Stimulated activated memory B cell treated with anti-CD40 and anti-IgM and Interleukin-4, amounts not matched to agents 10 μg/mL and 1 μg/mL and 100 μg/mL, for 72 hours (primary cell): Measurements from ENCODE around the gene POMT1.

Experiments used
- ATAC-seq: fragments of 150-1000 bp; cut with Tn5 transposase; 2 replicates; pipeline ENCODE4 v1.10.0; 2021
- H3K27ac Mint-ChIP-seq: one replicate; pipeline ENCODE4 v1.8.0; 2022; ENCODE audit warnings: mild to moderate bottlenecking, mixed read lengths
- H3K27me3 Mint-ChIP-seq: one replicate; pipeline ENCODE4 v1.8.0; 2022; ENCODE audit warnings: mixed read lengths
- H3K36me3 Mint-ChIP-seq: one replicate; pipeline ENCODE4 v1.8.0; 2022; ENCODE audit warnings: mixed read lengths
- H3K4me1 Mint-ChIP-seq: one replicate; pipeline ENCODE4 v1.8.0; 2022; ENCODE audit warnings: mixed read lengths
- H3K4me3 Mint-ChIP-seq: one replicate; pipeline ENCODE4 v1.8.0; 2022; ENCODE audit warnings: mild to moderate bottlenecking, moderate library complexity, mixed read lengths
- H3K9me3 Mint-ChIP-seq: one replicate; pipeline ENCODE4 v1.8.0; 2022; ENCODE audit warnings: mixed read lengths

POMT1 gene

DNA sequence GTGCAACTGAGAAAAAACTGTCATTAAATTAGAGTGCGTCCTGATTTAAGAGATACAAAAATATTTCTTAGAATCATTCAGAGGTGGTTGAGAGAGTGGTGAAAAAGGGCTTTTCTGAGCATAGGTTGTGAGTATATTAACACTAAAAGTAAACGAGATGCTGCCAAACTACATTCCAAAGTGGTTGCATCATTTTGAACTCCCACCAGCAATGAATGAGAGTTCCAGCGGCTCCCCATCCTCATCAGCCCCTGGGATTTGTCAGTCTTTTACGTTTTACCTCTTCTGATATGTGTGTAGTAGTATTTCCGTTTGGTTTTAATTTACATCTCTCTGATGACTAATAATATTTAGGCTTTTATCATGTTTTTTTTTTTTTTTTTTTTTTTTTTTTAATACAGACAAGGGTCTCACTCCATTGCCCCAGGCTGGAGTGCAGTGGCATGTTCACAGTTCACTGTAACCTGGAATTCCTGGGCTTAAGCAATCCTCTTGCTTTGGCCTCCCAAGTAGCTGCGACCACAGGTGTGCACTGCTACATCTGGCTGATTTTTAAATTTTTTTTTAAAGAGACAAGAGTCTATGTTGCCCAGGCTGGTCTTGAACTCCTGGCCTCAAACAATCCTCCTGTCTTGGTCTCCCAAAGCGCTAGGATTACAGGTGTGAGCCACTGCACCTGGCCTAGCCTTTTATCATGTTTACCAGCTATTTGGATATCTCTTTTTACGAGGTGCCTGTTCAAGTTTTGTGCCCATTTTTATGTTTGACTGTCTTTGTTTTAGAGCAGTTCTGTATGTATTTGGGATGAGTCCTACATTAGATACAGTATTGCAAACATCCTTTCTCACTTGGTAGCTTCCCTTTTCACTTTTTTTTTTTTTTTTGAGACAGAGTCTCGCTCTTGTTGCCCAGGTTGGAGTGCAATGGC, 59.6 kb downstream of the POMT1 start:
- no peaks in the 10 kb centered on the region for H3K27me3 Mint-ChIP-seq
- ATAC-seq: no peak
- no peak overlapping the region for H3K4me3 Mint-ChIP-seq
- no peak overlapping the region for H3K27ac Mint-ChIP-seq
- H3K36me3 Mint-ChIP-seq: peaks cover 6% of the 10 kb centered on the region
- H3K4me1 Mint-ChIP-seq: no peaks in the 10 kb centered on the region
- peaks cover 5% of the 10 kb centered on the region for H3K9me3 Mint-ChIP-seq

DNA sequence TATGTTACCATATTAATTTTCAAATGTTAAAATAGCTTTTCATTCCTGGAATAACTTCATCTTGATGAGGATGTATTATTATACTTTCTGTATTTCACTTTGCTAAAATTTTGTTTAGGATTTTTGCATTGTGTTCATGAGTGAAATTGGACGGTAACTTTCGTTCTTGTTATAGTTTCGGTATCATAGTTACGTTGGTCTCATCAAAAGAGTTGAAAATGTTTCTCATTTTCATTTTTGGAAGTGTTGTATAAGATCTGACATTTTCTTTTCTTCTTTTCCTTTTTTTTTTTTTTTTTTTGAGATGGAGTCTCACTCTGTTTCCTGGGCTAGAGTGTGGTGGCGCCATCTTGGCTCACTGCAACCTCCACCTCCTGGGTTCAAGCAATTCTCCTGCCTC, 62.7 kb downstream of the POMT1 start:
- Mint-ChIP-seq H3K27me3 (no peaks in the 10 kb centered on the region), H3K4me3 (no peak overlapping the region), H3K4me1 (no peaks in the 10 kb centered on the region), H3K36me3 (peaks cover 31% of the 10 kb centered on the region), H3K9me3 (peaks cover 5% of the 10 kb centered on the region), H3K27ac (no peak overlapping the region)
- no peak for ATAC-seq

DNA sequence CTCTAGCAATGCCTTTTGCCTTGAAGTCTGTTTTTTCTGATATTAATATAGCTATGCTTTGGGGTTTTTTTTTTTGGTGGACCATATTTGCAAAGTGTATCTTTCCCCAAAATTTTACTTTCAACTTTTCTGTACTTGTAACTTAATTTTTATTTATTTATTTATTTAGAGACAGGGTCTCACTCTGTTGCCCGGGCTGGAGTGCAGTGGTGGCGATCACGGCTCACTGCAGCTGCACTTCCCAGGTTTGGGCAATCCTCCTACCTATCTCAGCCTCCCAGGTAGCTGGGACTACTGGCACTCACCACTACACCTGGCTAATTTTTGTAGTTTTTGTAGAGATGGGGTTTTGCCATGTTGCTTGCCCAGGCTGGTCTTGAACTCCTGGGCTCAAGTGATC, 63.4 kb downstream of the POMT1 start:
- Mint-ChIP-seq H3K4me1 (no peaks in the 10 kb centered on the region), H3K36me3 (peaks cover 39% of the 10 kb centered on the region), H3K9me3 (peaks cover under 1% of the 10 kb centered on the region), H3K4me3 (no peak overlapping the region), H3K27ac (no peak overlapping the region), H3K27me3 (no peaks in the 10 kb centered on the region)
- ATAC-seq: no peak

DNA sequence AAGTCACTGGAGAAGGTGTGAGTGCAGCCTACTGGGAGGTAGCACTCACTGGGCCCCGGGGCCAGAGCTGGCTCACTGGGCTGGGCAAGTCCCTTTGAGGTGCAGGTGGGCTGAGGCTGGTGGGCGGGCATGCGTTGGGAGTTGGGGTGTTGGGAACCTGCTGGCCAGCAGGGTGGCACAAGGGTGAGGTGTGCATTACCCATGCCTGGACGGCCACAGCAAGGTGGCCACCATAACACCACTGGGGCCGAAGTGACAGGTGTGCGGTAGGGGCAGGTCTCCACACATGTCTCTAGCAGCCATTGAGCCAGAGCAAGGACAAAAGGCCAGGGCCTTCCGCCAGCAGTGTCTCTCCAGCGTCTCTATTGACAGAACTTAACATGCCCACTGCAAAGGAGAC, 65.2 kb downstream of the POMT1 start:
- no peak overlapping the region for H3K27ac Mint-ChIP-seq
- no peaks in the 10 kb centered on the region for H3K27me3 Mint-ChIP-seq
- H3K4me3 Mint-ChIP-seq: no peak overlapping the region
- ATAC-seq: no peak
- no peaks in the 10 kb centered on the region for H3K9me3 Mint-ChIP-seq
- H3K4me1 Mint-ChIP-seq: no peaks in the 10 kb centered on the region
- H3K36me3 Mint-ChIP-seq: peaks cover 50% of the 10 kb centered on the region
